ACC112 (cell line): ENCODE data around the gene ANKRD6.

Experiments
- H2AFZ ChIP-seq: fragments of 200-600 bp; sonication (generic); one replicate; pipeline ENCODE4 v1.6.0; 2017; ENCODE audit warnings: antibody characterized with exemption, low read length; ENCODE audit not compliant: unreplicated experiment
- H3K27ac ChIP-seq: fragments of 200-600 bp; sonication (generic); 2 replicates; pipeline ENCODE4 v1.5.1; 2014; ENCODE audit warnings: low read depth, mild to moderate bottlenecking, antibody characterized with exemption, low read length, moderate library complexity
- H3K27me3 ChIP-seq: fragments of 200-600 bp; sonication (generic); 2 replicates; pipeline ENCODE4 v1.6.1; 2014; ENCODE audit warnings: mild to moderate bottlenecking, antibody characterized with exemption, low read length, moderate library complexity, mixed read lengths; ENCODE audit not compliant: insufficient read depth
- H3K36me3 ChIP-seq: fragments of 200-600 bp; sonication (generic); 2 replicates; pipeline ENCODE4 v1.6.1; 2016; ENCODE audit warnings: mild to moderate bottlenecking, antibody characterized with exemption, low read length, moderate library complexity, mixed read lengths; ENCODE audit not compliant: insufficient read depth
- H3K4me1 ChIP-seq: fragments of 200-600 bp; sonication (generic); one replicate; pipeline ENCODE4 v1.6.1; 2016; ENCODE audit warnings: low read length, mixed read lengths; ENCODE audit not compliant: insufficient read depth, unreplicated experiment, control insufficient read depth
- H3K4me3 ChIP-seq: fragments of 200-600 bp; sonication (generic); 2 replicates; pipeline ENCODE4 v1.5.1; 2014; ENCODE audit warnings: mild to moderate bottlenecking, low read depth, low read length
- H3K79me2 ChIP-seq: fragments of 200-600 bp; sonication (generic); one replicate; pipeline ENCODE4 v1.6.0; 2016; ENCODE audit warnings: low read length; ENCODE audit not compliant: control insufficient read depth, unreplicated experiment, insufficient read depth

The ANKRD6 gene

GRCh38 chr6:89580997-89581666, 148.2 kb downstream of the ANKRD6 start:
- no peaks in the 10 kb centered on the region for H3K36me3 ChIP-seq
- no peak overlapping the region for H2AFZ ChIP-seq
- H3K79me2 ChIP-seq: no peaks in the 10 kb centered on the region
- H3K27me3 ChIP-seq: peaks cover 9% of the 10 kb centered on the region
- no peak overlapping the region for H3K4me3 ChIP-seq
- H3K27ac ChIP-seq: no peak overlapping the region
- no peaks in the 10 kb centered on the region for H3K4me1 ChIP-seq

- H3K27ac ChIP-seq: no peak overlapping the region
- H3K36me3 ChIP-seq: no peaks in the 10 kb centered on the region
- H3K27me3 ChIP-seq: peaks cover 9% of the 10 kb centered on the region
- no peaks in the 10 kb centered on the region for H3K4me1 ChIP-seq
- no peak overlapping the region for H3K4me3 ChIP-seq
- H2AFZ ChIP-seq: no peak overlapping the region
- no peaks in the 10 kb centered on the region for H3K79me2 ChIP-seq
Observed at GRCh38 chr6:89581689-89582088, 148.7 kb downstream of the ANKRD6 start.

- Histone ChIP-seq H3K36me3 (no peaks in the 10 kb centered on the region), H2AFZ (no peak overlapping the region), H3K4me3 (no peak overlapping the region), H3K27ac (no peak overlapping the region), H3K27me3 (peaks cover 9% of the 10 kb centered on the region), H3K79me2 (no peaks in the 10 kb centered on the region), H3K4me1 (no peaks in the 10 kb centered on the region)
Observed at GRCh38 chr6:89582669-89583325, 149.8 kb downstream of the ANKRD6 start.

- Histone ChIP-seq H3K36me3 (no peaks in the 10 kb centered on the region), H3K79me2 (no peaks in the 10 kb centered on the region), H3K4me1 (no peaks in the 10 kb centered on the region), H2AFZ (no peak overlapping the region), H3K4me3 (no peak overlapping the region), H3K27ac (no peak overlapping the region), H3K27me3 (peaks cover 9% of the 10 kb centered on the region)
Observed at GRCh38 chr6:89583559-89583958, 150.6 kb downstream of the ANKRD6 start.

- Histone ChIP-seq H3K4me1 (no peaks in the 10 kb centered on the region), H3K36me3 (no peaks in the 10 kb centered on the region), H3K27me3 (peaks cover 9% of the 10 kb centered on the region), H3K79me2 (no peaks in the 10 kb centered on the region), H3K4me3 (no peak overlapping the region), H2AFZ (no peak overlapping the region), H3K27ac (no peak overlapping the region)
Observed at GRCh38 chr6:89584539-89584938, 151.6 kb downstream of the ANKRD6 start.

- Histone ChIP-seq H3K27ac (no peak overlapping the region), H2AFZ (no peak overlapping the region), H3K4me1 (no peaks in the 10 kb centered on the region), H3K36me3 (no peaks in the 10 kb centered on the region), H3K79me2 (no peaks in the 10 kb centered on the region), H3K4me3 (no peak overlapping the region), H3K27me3 (peaks cover 9% of the 10 kb centered on the region)
Observed at GRCh38 chr6:89585154-89585553, 152.2 kb downstream of the ANKRD6 start.

GRCh38 chr6:89589297-89590025, 156.5 kb downstream of the ANKRD6 start:
- Histone ChIP-seq H3K79me2 (no peaks in the 10 kb centered on the region), H3K4me3 (no peak overlapping the region), H3K27ac (no peak overlapping the region), H2AFZ (no peak overlapping the region), H3K27me3 (no peaks in the 10 kb centered on the region), H3K36me3 (no peaks in the 10 kb centered on the region), H3K4me1 (no peaks in the 10 kb centered on the region)

- Histone ChIP-seq H3K4me3 (no peak overlapping the region), H3K27me3 (no peaks in the 10 kb centered on the region), H2AFZ (no peak overlapping the region), H3K79me2 (no peaks in the 10 kb centered on the region), H3K36me3 (no peaks in the 10 kb centered on the region), H3K4me1 (no peaks in the 10 kb centered on the region), H3K27ac (no peak overlapping the region)
Observed at GRCh38 chr6:89590133-89590532, 157.2 kb downstream of the ANKRD6 start.

- Histone ChIP-seq H3K4me1 (no peaks in the 10 kb centered on the region), H3K27ac (no peak overlapping the region), H3K79me2 (no peaks in the 10 kb centered on the region), H3K4me3 (no peak overlapping the region), H3K36me3 (no peaks in the 10 kb centered on the region), H3K27me3 (no peaks in the 10 kb centered on the region), H2AFZ (no peak overlapping the region)
Observed at GRCh38 chr6:89591745-89592144, 158.8 kb downstream of the ANKRD6 start.

GRCh38 chr6:89596056-89596455, 163.1 kb downstream of the ANKRD6 start:
- Histone ChIP-seq H2AFZ (no peak overlapping the region), H3K27ac (no peak overlapping the region), H3K79me2 (no peaks in the 10 kb centered on the region), H3K27me3 (no peaks in the 10 kb centered on the region), H3K4me1 (no peaks in the 10 kb centered on the region), H3K36me3 (no peaks in the 10 kb centered on the region), H3K4me3 (no peak overlapping the region)

- H2AFZ ChIP-seq: no peak overlapping the region
- H3K36me3 ChIP-seq: no peaks in the 10 kb centered on the region
- no peak overlapping the region for H3K27ac ChIP-seq
Observed at GRCh38 chr6:89596484-89596883, 163.5 kb downstream of the ANKRD6 start.

More at GRCh38 chr6:89596484-89596883, 163.5 kb downstream of the ANKRD6 start:
- H3K79me2 ChIP-seq: no peaks in the 10 kb centered on the region
- no peaks in the 10 kb centered on the region for H3K4me1 ChIP-seq
- no peaks in the 10 kb centered on the region for H3K27me3 ChIP-seq
- no peak overlapping the region for H3K4me3 ChIP-seq
